GM18868 (cell line): ENCODE results near the gene YPEL3.

ENCODE experiments used
- ATAC-seq: cut with Tn5 transposase; IDR thresholded peaks from one replicate; pipeline ENCODE4 v1.9.1; 2021; ENCODE audit warnings: mild to moderate bottlenecking, moderate library complexity; ENCODE audit not compliant: unreplicated experiment

The YPEL3 gene

GRCh38 chr16:30091474-30092372 lies 4.3 kb downstream of the YPEL3 start, which contains the start of gene TBX6:
Gene TBX6 (minus strand): TSS chr16:30091924. CDS start chr16:30091193, 731 bp downstream.
- ATAC-seq, result peak; percentile 71

GRCh38 chr16:30090610-30091331 lies 5.2 kb downstream of the YPEL3 start:
- no peak for ATAC-seq

- no peak for ATAC-seq
Observed at GRCh38 chr16:30088832-30089624, 7.0 kb downstream of the YPEL3 start.

- no peak for ATAC-seq
Observed at GRCh38 chr16:30088237-30088831, 7.7 kb downstream of the YPEL3 start.

GRCh38 chr16:30087181-30087898 lies 8.7 kb downstream of the YPEL3 start:
- no peak for ATAC-seq

- no peak for ATAC-seq
Observed at GRCh38 chr16:30086291-30087140, 9.5 kb downstream of the YPEL3 start.

- ATAC-seq, result no peak
Observed at GRCh38 chr16:30085820-30086219, 10.2 kb downstream of the YPEL3 start.

GRCh38 chr16:30085247-30085646 lies 10.8 kb downstream of the YPEL3 start:
- no peak for ATAC-seq

- no peak for ATAC-seq
Observed at GRCh38 chr16:30084816-30085159, 11.2 kb downstream of the YPEL3 start.

- no peak for ATAC-seq
Observed at GRCh38 chr16:30084096-30084815, 11.8 kb downstream of the YPEL3 start.

GRCh38 chr16:30083216-30084055 lies 12.6 kb downstream of the YPEL3 start:
- ATAC-seq, result no peak

- no peak for ATAC-seq
Observed at GRCh38 chr16:30082545-30083090, 13.4 kb downstream of the YPEL3 start.

- no peak for ATAC-seq
Observed at GRCh38 chr16:30079480-30079879, 16.5 kb downstream of the YPEL3 start.

- ATAC-seq, result no peak
Observed at GRCh38 chr16:30078744-30079143, 17.3 kb downstream of the YPEL3 start.

GRCh38 chr16:30077656-30078055 lies 18.4 kb downstream of the YPEL3 start:
- no peak for ATAC-seq

GRCh38 chr16:30076276-30076791 lies 19.7 kb downstream of the YPEL3 start:
- peak; percentile 12 for ATAC-seq
